NCI-H69 (cell line): Measurements from ENCODE around the gene ELAVL2.
"Not testable (repeated sequence)": the region's sequence is repeated elsewhere in the genome, so short reads cannot be mapped to it uniquely, and the experiment has no call there.

Source experiments
- DNase-seq: peaks from one replicate; lab custom pipeline; 2025; lab: John Stamatoyannopoulos, UW

The ELAVL2 gene

GRCh38 chr9:23723048-23723447 is 103.0 kb downstream of the ELAVL2 start:
- not testable (repeated sequence) for DNase-seq

- peak; percentile 41 for DNase-seq
These were observed 104.6 kb downstream of the ELAVL2 start for GRCh38 chr9:23721466-23721865.

GRCh38 chr9:23717505-23717904 is 108.5 kb downstream of the ELAVL2 start:
- peak; percentile 91 for DNase-seq

GRCh38 chr9:23707249-23707648 is 118.8 kb downstream of the ELAVL2 start:
- DNase-seq = peak; percentile 30

GRCh38 chr9:23702311-23702922 is 123.6 kb downstream of the ELAVL2 start:
- DNase-seq = peak; percentile 47

GRCh38 chr9:23701291-23701690 is 124.7 kb downstream of the ELAVL2 start:
- DNase-seq = no peak

GRCh38 chr9:23700359-23700758 is 125.7 kb downstream of the ELAVL2 start:
- peak; percentile 23 for DNase-seq

GRCh38 chr9:23698161-23698560 is 127.9 kb downstream of the ELAVL2 start:
- DNase-seq = no peak

- no peak for DNase-seq
These were observed 130.5 kb downstream of the ELAVL2 start for GRCh38 chr9:23695572-23695971.

GRCh38 chr9:23693374-23693773 is 132.7 kb downstream of the ELAVL2 start:
- DNase-seq = no peak

GRCh38 chr9:23686896-23687295 is 139.1 kb downstream of the ELAVL2 start:
- DNase-seq = no peak

- peak; percentile 38 for DNase-seq
These were observed 139.8 kb downstream of the ELAVL2 start for GRCh38 chr9:23686257-23686656.

- DNase-seq = no peak
These were observed 142.4 kb downstream of the ELAVL2 start for GRCh38 chr9:23683611-23684061.

GRCh38 chr9:23682891-23683431 is 143.1 kb downstream of the ELAVL2 start:
- peak; percentile 36 for DNase-seq

- no peak for DNase-seq
These were observed 143.7 kb downstream of the ELAVL2 start for GRCh38 chr9:23682352-23682751.

GRCh38 chr9:23677446-23677845 is 148.6 kb downstream of the ELAVL2 start:
- no peak for DNase-seq

GRCh38 chr9:23674016-23674585 is 151.9 kb downstream of the ELAVL2 start:
- peak; percentile 95 for DNase-seq

- DNase-seq = no peak
These were observed 153.9 kb downstream of the ELAVL2 start for GRCh38 chr9:23672151-23672550.

- DNase-seq = peak; percentile 33
These were observed 156.3 kb downstream of the ELAVL2 start for GRCh38 chr9:23669776-23670175.

- no peak for DNase-seq
These were observed 160.4 kb downstream of the ELAVL2 start for GRCh38 chr9:23665635-23666034.

GRCh38 chr9:23665051-23665450 is 161.0 kb downstream of the ELAVL2 start:
- no peak for DNase-seq

GRCh38 chr9:23663946-23664345 is 162.1 kb downstream of the ELAVL2 start:
- no peak for DNase-seq

- DNase-seq = no peak
These were observed 162.5 kb downstream of the ELAVL2 start for GRCh38 chr9:23663536-23663935.

- no peak for DNase-seq
These were observed 162.9 kb downstream of the ELAVL2 start for GRCh38 chr9:23663125-23663524.
